Measurements from ENCODE around the gene TBC1D19.

TBC1D19 gene

GRCh38 chr4:26607776-26608175 lies 23.9 kb downstream of the TBC1D19 start:
- no peaks in the 10 kb centered on the region for H3K4me1 Mint-ChIP-seq

GRCh38 chr4:26609391-26609790 lies 25.5 kb downstream of the TBC1D19 start:
- H3K4me1 Mint-ChIP-seq: no peaks in the 10 kb centered on the region
- H3K27ac Mint-ChIP-seq: no peak overlapping the region
- H3K27me3 Mint-ChIP-seq (ENCODE audit: low read depth): no peaks in the 10 kb centered on the region
- no peaks in the 10 kb centered on the region for H3K36me3 Mint-ChIP-seq (ENCODE audit: low read depth)
- H3K9me3 Mint-ChIP-seq: no peaks in the 10 kb centered on the region
- H3K4me3 Mint-ChIP-seq: no peak overlapping the region
- no peak for TF ChIP-seq CTCF (IDR thresholded peaks at IDR 0.05; ENCODE audit: unreplicated experiment in 3 of 3)

More at GRCh38 chr4:26607776-26608175, 23.9 kb downstream of the TBC1D19 start:
- H3K4me3 Mint-ChIP-seq: no peak overlapping the region
- no peaks in the 10 kb centered on the region for H3K36me3 Mint-ChIP-seq (ENCODE audit: low read depth)
- no peak overlapping the region for H3K27ac Mint-ChIP-seq
- H3K9me3 Mint-ChIP-seq: no peaks in the 10 kb centered on the region
- no peak for TF ChIP-seq CTCF (IDR thresholded peaks at IDR 0.05; ENCODE audit: unreplicated experiment in 3 of 3)
- no peaks in the 10 kb centered on the region for H3K27me3 Mint-ChIP-seq (ENCODE audit: low read depth)

- Mint-ChIP-seq H3K36me3 (ENCODE audit: low read depth) (no peaks in the 10 kb centered on the region), H3K4me3 (no peak overlapping the region), H3K27ac (no peak overlapping the region), H3K4me1 (no peaks in the 10 kb centered on the region), H3K9me3 (no peaks in the 10 kb centered on the region), H3K27me3 (ENCODE audit: low read depth) (no peaks in the 10 kb centered on the region)
- no peak for TF ChIP-seq CTCF (IDR thresholded peaks at IDR 0.05; ENCODE audit: unreplicated experiment in 3 of 3)
Observed at GRCh38 chr4:26609868-26610267, 26.0 kb downstream of the TBC1D19 start.

GRCh38 chr4:26611372-26611771 lies 27.5 kb downstream of the TBC1D19 start:
- peaks cover 7% of the 10 kb centered on the region for H3K36me3 Mint-ChIP-seq (ENCODE audit: low read depth)
- TF ChIP-seq CTCF (IDR thresholded peaks at IDR 0.05; ENCODE audit: unreplicated experiment in 3 of 3): no peak
- H3K4me3 Mint-ChIP-seq: no peak overlapping the region
- H3K4me1 Mint-ChIP-seq: no peaks in the 10 kb centered on the region
- no peaks in the 10 kb centered on the region for H3K27me3 Mint-ChIP-seq (ENCODE audit: low read depth)
- H3K9me3 Mint-ChIP-seq: no peaks in the 10 kb centered on the region
- no peak overlapping the region for H3K27ac Mint-ChIP-seq

- no peak for TF ChIP-seq CTCF (IDR thresholded peaks at IDR 0.05; ENCODE audit: unreplicated experiment in 3 of 3)
- no peaks in the 10 kb centered on the region for H3K4me1 Mint-ChIP-seq
- H3K27ac Mint-ChIP-seq: no peak overlapping the region
- no peaks in the 10 kb centered on the region for H3K9me3 Mint-ChIP-seq
- no peaks in the 10 kb centered on the region for H3K27me3 Mint-ChIP-seq (ENCODE audit: low read depth)
- no peak overlapping the region for H3K4me3 Mint-ChIP-seq
- H3K36me3 Mint-ChIP-seq (ENCODE audit: low read depth): peaks cover 8% of the 10 kb centered on the region
Observed at GRCh38 chr4:26611885-26612284, 28.0 kb downstream of the TBC1D19 start.

GRCh38 chr4:26613237-26613636 lies 29.4 kb downstream of the TBC1D19 start:
- no peaks in the 10 kb centered on the region for H3K4me1 Mint-ChIP-seq
- no peak overlapping the region for H3K27ac Mint-ChIP-seq
- no peaks in the 10 kb centered on the region for H3K27me3 Mint-ChIP-seq (ENCODE audit: low read depth)
- H3K9me3 Mint-ChIP-seq: no peaks in the 10 kb centered on the region
- TF ChIP-seq CTCF (IDR thresholded peaks at IDR 0.05; ENCODE audit: unreplicated experiment in 3 of 3): no peak
- peaks cover 12% of the 10 kb centered on the region for H3K36me3 Mint-ChIP-seq (ENCODE audit: low read depth)
- no peak overlapping the region for H3K4me3 Mint-ChIP-seq
